ENCODE data around the gene MRPL37.

DNA sequence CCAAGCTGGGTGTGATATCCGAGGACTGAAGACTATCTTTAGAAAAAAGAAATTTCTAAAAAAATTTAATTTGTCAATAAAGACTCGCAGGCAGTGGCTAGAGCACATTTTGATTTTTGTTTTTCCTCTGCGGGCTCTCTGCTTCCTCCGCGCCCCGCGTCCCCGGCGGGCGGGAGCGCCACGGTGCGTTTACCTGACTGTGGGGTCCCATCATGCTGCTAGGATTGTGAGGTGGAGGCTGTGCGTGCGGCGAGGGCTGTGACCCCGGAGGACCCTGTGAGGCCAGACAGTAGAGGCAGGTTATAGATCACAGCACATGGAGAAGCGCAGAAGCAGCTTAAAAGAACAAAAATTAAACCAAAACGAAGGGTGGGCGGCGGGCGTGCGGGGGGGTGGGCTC, 57.9 kb downstream of the MRPL37 start:
- TF ChIP-seq, protein P1, sequence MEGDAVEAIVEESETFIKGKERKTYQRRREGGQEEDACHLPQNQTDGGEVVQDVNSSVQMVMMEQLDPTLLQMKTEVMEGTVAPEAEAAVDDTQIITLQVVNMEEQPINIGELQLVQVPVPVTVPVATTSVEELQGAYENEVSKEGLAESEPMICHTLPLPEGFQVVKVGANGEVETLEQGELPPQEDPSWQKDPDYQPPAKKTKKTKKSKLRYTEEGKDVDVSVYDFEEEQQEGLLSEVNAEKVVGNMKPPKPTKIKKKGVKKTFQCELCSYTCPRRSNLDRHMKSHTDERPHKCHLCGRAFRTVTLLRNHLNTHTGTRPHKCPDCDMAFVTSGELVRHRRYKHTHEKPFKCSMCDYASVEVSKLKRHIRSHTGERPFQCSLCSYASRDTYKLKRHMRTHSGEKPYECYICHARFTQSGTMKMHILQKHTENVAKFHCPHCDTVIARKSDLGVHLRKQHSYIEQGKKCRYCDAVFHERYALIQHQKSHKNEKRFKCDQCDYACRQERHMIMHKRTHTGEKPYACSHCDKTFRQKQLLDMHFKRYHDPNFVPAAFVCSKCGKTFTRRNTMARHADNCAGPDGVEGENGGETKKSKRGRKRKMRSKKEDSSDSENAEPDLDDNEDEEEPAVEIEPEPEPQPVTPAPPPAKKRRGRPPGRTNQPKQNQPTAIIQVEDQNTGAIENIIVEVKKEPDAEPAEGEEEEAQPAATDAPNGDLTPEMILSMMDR (conservative IDR thresholded peaks at IDR 0.05; ENCODE audit: low read length) = no peak
- TF ChIP-seq EZH2phosphoT487 (IDR thresholded peaks at IDR 0.05; ENCODE audit: borderline replicate concordance) = no peak

All from Loucy (cell line).